Neural cell (in vitro differentiated cells): ENCODE data around the gene CEP120. TPM values are rescaled to one million over a fixed set of nuclear protein-coding genes. Genes with fewer than 3 reads are reported as not detected.

Experiments
- H2AFZ ChIP-seq: fragments of 200-600, 300-800 bp; sonication (generic), shearing (Covaris generic); 2 replicates; pipeline ENCODE4 v1.6.0; 2014; ENCODE audit warnings: low read depth, mild to moderate bottlenecking, antibody characterized with exemption, low read length, moderate library complexity
- H3F3A ChIP-seq: fragments of 200-600 bp; shearing (Covaris generic); 2 replicates; pipeline ENCODE4 v1.6.1; 2016; ENCODE audit warnings: mild to moderate bottlenecking, moderate library complexity, mixed read lengths, antibody characterized with exemption, low read length; ENCODE audit not compliant: insufficient read depth, poor library complexity, severe bottlenecking
- H3K27ac ChIP-seq: fragments of 200-600, 300-800 bp; sonication (generic), shearing (Covaris generic); 2 replicates; pipeline ENCODE4 v1.5.1; 2014; ENCODE audit warnings: mild to moderate bottlenecking, low read length, moderate library complexity
- H3K27me3 ChIP-seq: fragments of 300-800, 200-600 bp; sonication (generic), shearing (Covaris generic); 2 replicates; pipeline ENCODE4 v1.6.0; 2014; ENCODE audit warnings: mild to moderate bottlenecking, low read depth, low read length, moderate library complexity; ENCODE audit not compliant: insufficient read depth
- H3K36me3 ChIP-seq: fragments of 300-800, 200-600 bp; sonication (generic), shearing (Covaris generic); 2 replicates; pipeline ENCODE4 v1.5.1; 2014; ENCODE audit warnings: mild to moderate bottlenecking, antibody characterized with exemption, low read length, moderate library complexity; ENCODE audit not compliant: insufficient read depth
- H3K4me2 ChIP-seq: fragments of 300-800, 200-600 bp; sonication (generic), shearing (Covaris generic); 2 replicates; pipeline ENCODE4 v1.6.0; 2014; ENCODE audit warnings: mild to moderate bottlenecking, low read length
- H3K4me3 ChIP-seq: fragments of 300-800, 200-600 bp; sonication (generic), shearing (Covaris generic); 2 replicates; pipeline ENCODE4 v1.5.1; 2014; ENCODE audit warnings: mild to moderate bottlenecking, low read length, moderate library complexity
- H3K79me2 ChIP-seq: fragments of 200-600 bp; shearing (Covaris generic); replicated peaks from 2 replicates; pipeline ENCODE4 v1.6.0; 2014; ENCODE audit warnings: mild to moderate bottlenecking, low read length, moderate library complexity; ENCODE audit not compliant: insufficient read depth
- H3K9ac ChIP-seq: fragments of 300-800, 200-600 bp; sonication (generic), shearing (Covaris generic); 2 replicates; pipeline ENCODE4 v1.6.1; 2016; ENCODE audit warnings: mild to moderate bottlenecking, low read length, mixed read lengths
- H3K9me2 ChIP-seq: fragments of 200-600 bp; shearing (Covaris generic); 2 replicates; pipeline ENCODE4 v1.6.1; 2016; ENCODE audit warnings: mild to moderate bottlenecking, low read length, mixed read lengths; ENCODE audit not compliant: insufficient read depth
- H3K9me3 ChIP-seq: fragments of 200-600, 300-800 bp; sonication (generic), shearing (Covaris generic); 2 replicates; pipeline ENCODE4 v1.6.1; 2016; ENCODE audit warnings: mild to moderate bottlenecking, mixed run types, low read length, moderate library complexity, mixed read lengths
- H4K20me1 ChIP-seq: fragments of 200-600 bp; shearing (Covaris generic); 2 replicates; pipeline ENCODE4 v1.6.1; 2016; ENCODE audit warnings: mild to moderate bottlenecking, mixed run types; ENCODE audit not compliant: insufficient read depth
- CTCF ChIP-seq: fragments of 450-650 bp; IDR thresholded peaks from 2 replicates; pipeline ENCODE4 v1.5.1; 2014; ENCODE audit warnings: antibody characterized with exemption, mild to moderate bottlenecking, moderate library complexity; ENCODE audit not compliant: poor library complexity, severe bottlenecking
- EP300 ChIP-seq: fragments of 450-650 bp; conservative IDR thresholded peaks from 2 replicates; pipeline ENCODE4 v1.6.1; 2014; ENCODE audit warnings: antibody characterized with exemption, mild to moderate bottlenecking, moderate library complexity; ENCODE audit not compliant: poor library complexity, severe bottlenecking
- EZH2 ChIP-seq: fragments of 200-600, 300-800 bp; shearing (Covaris generic), sonication (generic); IDR thresholded peaks from 2 replicates; pipeline ENCODE4 v1.6.1; 2014; ENCODE audit warnings: antibody characterized with exemption, low read length, borderline replicate concordance, mild to moderate bottlenecking; ENCODE audit not compliant: insufficient read depth, poor library complexity, severe bottlenecking
- MXI1 ChIP-seq: fragments of 450-650 bp; conservative IDR thresholded peaks from 2 replicates; pipeline ENCODE4 v1.6.1; 2014; ENCODE audit warnings: antibody characterized with exemption, mild to moderate bottlenecking; ENCODE audit not compliant: poor library complexity, severe bottlenecking
- POLR2AphosphoS5 ChIP-seq: IDR thresholded peaks from 2 replicates; pipeline ENCODE4 v1.6.1; 2012
- RAD21 ChIP-seq: fragments of 450-650 bp; conservative IDR thresholded peaks from 2 replicates; pipeline ENCODE4 v1.6.1; 2014; ENCODE audit warnings: antibody characterized with exemption, mild to moderate bottlenecking, moderate library complexity
- REST ChIP-seq: IDR thresholded peaks from 2 replicates; pipeline ENCODE4 v1.6.1; 2012; ENCODE audit warnings: borderline replicate concordance
- SMC3 ChIP-seq: fragments of 450-650 bp; conservative IDR thresholded peaks from 2 replicates; pipeline ENCODE4 v1.6.1; 2014; ENCODE audit warnings: antibody characterized with exemption, mild to moderate bottlenecking, moderate library complexity; ENCODE audit not compliant: poor library complexity
- TAF1 ChIP-seq: IDR thresholded peaks from 2 replicates; pipeline ENCODE4 v1.6.1; 2012; ENCODE audit warnings: low read depth
- polyA plus RNA-seq: library from polyadenylated mRNA; depleted of rRNA; stranded (reverse); fragments of >200 nt; gene quantifications from 2 replicates; pipeline ENCODE4 v1.2.3, GENCODE V29; 2014

CEP120 gene
- polyA plus RNA-seq, 1 donor from 2014 or later = 33.2 TPM

- no peaks in the 10 kb centered on the region for H3F3A ChIP-seq
- no peaks in the 10 kb centered on the region for H3K27me3 ChIP-seq
- H3K27ac ChIP-seq = peak overlapping the region; percentile 87
- H3K36me3 ChIP-seq = no peaks in the 10 kb centered on the region
- peaks cover 27% of the 10 kb centered on the region for H3K79me2 ChIP-seq
- H2AFZ ChIP-seq = peak overlapping the region; percentile 83
- H4K20me1 ChIP-seq = no peaks in the 10 kb centered on the region
- peak overlapping the region; percentile 87 for H3K9ac ChIP-seq
- no peak for TF ChIP-seq TAF1
- TF ChIP-seq MXI1 = no peak
- no peak for TF ChIP-seq RAD21
- TF ChIP-seq POLR2AphosphoS5 = no peak
- TF ChIP-seq SMC3 = no peak
- no peak for TF ChIP-seq CTCF
- TF ChIP-seq EZH2 = no peak
- TF ChIP-seq EP300 = no peak
- H3K4me3 ChIP-seq = peak overlapping the region; percentile 92
- no peaks in the 10 kb centered on the region for H3K9me2 ChIP-seq
- peak overlapping the region; percentile 91 for H3K4me2 ChIP-seq
- no peaks in the 10 kb centered on the region for H3K9me3 ChIP-seq
Measured at GRCh38 chr5:123422433-123423277, 548 bp downstream of the CEP120 start.

GRCh38 chr5:123421773-123422172 is 1.4 kb downstream of the CEP120 start:
- H4K20me1 ChIP-seq = no peaks in the 10 kb centered on the region

More at GRCh38 chr5:123421773-123422172, 1.4 kb downstream of the CEP120 start:
- H3K79me2 ChIP-seq = peaks cover 30% of the 10 kb centered on the region
- H3K9me2 ChIP-seq = no peaks in the 10 kb centered on the region
- no peaks in the 10 kb centered on the region for H3F3A ChIP-seq
- H3K36me3 ChIP-seq = no peaks in the 10 kb centered on the region
- peak overlapping the region; percentile 92 for H3K4me3 ChIP-seq
- TF ChIP-seq MXI1 (no peak), POLR2AphosphoS5 (no peak), SMC3 (no peak), RAD21 (no peak), TAF1 (no peak), CTCF (no peak), EP300 (no peak), REST (no peak), EZH2 (no peak)
- H2AFZ ChIP-seq = no peak overlapping the region
- no peaks in the 10 kb centered on the region for H3K9me3 ChIP-seq
- no peaks in the 10 kb centered on the region for H3K27me3 ChIP-seq
- H3K4me2 ChIP-seq = peak overlapping the region; percentile 91
- H3K27ac ChIP-seq = peak overlapping the region; percentile 87
- H3K9ac ChIP-seq = peak overlapping the region; percentile 87
